GM19463 (cell line): ENCODE data around the gene PDZK1.
"Not testable (repeated sequence)": the region's sequence is repeated elsewhere in the genome, so short reads cannot be mapped to it uniquely, and the experiment has no call there.

Experiments
- ATAC-seq: cut with Tn5 transposase; IDR thresholded peaks from one replicate; pipeline ENCODE4 v1.9.1; 2021; ENCODE audit warnings: mild to moderate bottlenecking, moderate library complexity; ENCODE audit not compliant: unreplicated experiment

PDZK1 gene

DNA sequence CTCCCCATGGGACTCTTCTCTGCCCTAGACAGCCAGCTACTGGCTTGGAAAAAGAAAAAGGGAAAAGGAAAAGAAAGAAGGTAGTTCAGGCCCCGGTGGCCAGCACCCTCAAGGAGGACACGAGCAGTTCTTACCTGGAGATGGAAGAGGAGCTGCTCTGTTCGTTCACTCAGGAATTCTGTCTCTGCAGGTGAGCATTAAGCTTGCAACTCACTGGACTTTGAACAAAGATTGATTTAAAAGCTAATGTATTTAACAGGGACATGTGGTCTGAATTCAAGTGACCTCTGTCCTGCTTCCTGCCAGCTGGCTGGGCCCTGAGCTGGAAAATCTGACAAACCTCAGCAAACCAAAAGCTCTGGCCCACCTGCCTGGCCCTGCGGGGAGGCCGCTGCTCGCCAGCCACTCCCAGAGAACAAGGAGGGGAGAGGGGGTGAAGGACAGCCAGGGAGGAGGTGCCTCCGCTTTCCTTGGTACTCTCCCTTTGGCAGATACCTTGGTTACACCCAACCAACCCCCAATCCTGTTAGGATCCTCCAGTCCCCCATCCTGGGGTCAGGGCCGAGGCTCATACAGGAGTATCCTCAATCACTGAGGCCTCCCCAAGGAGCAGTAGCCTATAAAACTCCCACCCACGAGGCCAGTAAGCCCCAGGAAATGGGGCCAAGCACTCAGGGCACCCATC lies at the start of gene PDZK1:
Gene PDZK1 (minus strand): TSS at position 186 of the 685 bp plus-strand sequence. CDS start 19,347 bp downstream, outside the sequence.
- ATAC-seq, result no peak

DNA sequence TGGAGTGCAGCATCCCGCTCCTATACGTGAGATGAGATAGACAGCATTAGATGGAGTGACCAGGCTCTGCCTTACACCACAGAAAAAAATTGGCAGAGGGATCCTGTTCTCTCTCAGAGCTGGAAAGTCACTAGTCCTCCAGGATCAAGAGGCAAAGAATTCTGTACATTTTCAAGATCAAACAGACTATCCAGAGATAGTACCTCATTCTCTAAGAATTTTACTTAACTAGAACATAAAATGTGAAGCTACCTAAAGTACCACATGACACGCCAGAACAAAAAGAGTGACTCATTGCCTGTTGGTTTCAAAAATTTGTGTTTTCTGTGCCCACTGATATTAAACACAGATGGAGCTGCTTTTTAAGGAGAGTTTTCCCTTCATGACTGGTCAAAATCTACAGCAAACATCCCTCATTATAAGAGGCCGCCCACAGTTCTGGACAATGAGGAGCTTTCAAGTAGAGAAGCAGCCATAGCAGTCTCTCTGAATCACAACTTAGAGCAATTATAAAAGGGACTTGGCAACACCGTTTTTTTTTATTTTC lies 44.4 kb upstream of the PDZK1 start:
- no peak for ATAC-seq

DNA sequence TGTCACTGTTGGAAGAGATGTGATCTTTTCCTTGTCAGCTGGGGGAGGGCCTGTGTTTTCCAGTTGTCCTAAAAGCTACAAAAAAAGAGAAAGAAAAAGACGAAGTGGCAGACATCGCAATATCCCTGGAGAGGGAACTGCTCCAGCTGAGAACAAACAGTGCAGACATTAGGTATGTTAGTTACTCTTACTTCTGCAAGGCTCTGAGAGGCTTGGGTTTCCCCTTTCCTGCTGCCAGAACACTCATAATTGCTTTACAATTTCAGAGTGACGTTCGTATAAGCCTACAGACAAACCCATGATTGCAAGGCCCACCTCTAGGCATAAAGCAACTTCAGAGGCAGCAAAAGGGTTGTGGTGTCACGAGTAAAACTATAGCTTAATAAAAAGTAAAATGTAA lies 43.3 kb upstream of the PDZK1 start:
- ATAC-seq, result no peak

DNA sequence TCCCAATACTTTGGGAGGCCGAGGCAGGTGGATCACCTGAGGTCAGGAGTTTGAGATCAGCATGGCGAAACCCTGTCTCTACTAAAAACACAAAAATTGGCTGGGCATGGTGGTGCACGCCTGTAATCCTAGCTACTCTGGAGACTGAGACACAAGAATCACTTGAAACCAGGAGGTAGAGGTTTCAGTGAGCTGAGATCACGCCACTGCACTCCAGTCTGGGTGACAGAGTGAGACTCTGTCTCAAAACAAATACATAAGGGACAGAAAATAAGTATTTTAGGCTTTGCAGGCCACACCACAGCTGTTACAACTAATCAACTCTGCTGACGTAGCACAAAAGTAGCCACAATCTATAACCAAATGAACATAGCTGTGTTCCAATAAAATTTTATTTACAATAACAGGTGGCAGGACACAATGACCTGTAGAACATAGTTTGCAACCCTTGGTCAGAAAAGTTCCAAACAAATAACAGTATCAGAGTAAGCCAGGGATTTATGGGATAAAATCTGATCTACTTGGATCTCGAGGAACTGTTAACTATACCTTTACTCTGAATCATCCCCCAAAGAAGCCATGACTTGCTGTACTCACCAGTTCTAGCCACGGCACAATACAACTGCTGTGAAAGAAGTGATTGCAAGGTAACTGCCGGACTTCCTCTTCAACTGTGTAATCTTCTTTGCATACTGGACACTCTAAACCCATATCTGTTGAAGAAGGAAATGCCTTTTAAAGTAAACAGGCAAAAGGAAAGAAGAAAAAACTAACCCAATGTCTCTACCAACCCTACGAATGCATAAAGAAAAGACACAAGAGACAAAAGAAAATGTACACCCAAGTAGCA lies 40.5 kb upstream of the PDZK1 start:
- ATAC-seq, result no peak

DNA sequence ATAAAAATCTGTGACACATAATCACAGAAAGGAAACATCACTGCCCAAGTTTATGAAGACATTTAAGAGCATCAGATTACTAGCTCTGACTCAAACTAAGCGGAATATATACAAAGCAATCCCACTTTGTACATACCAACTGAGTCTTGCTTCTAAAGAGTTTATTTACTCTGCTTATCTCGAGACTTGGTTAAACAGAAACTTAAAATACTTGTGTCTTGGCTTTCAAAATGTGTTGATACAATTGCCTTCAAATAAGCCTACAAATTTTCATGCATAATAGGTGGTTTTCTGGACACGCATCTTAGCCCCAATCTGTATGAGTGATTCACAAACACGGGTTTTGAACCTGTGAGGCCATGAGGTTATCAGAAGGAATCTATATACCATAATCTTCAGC lies 33.1 kb upstream of the PDZK1 start:
- no peak for ATAC-seq

DNA sequence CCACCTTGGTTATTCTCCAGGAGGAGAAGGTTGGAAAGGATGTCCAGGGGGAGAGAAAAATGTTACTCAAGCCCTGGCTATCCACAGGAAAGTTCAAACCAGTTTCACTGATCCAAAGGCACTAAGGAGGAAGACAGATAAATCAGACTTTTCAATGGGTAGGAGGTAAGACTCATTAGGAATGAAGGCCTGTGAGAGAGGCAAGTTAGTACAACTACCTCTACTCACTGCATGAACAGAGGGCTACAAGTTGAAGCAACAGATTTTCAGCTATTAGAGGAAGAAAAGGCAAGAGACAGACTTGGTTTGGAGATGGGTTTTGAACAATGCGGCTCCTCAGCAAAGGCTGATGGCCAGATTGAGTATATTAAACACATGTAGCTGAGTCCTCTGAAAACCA lies 29.0 kb upstream of the PDZK1 start:
- ATAC-seq, result no peak

DNA sequence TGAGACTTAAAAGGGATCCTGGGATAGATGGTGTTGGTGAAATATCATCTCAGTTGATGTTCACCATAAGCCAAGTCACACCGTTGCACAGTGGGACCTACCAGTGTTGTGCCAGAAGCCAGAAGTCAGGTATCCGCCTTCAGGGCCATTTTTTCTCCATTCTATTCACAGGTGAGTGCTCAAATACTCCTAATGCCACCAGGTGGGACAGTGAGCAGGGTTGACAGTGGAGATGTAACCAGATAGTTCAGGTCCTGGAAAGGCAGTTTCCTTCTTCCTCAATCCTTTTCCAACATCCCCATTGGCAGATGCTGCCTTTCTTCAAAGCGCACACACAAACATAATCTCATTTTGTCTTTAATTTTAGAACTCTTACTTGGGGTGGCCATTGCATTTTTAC lies 23.7 kb upstream of the PDZK1 start:
- ATAC-seq, result no peak

DNA sequence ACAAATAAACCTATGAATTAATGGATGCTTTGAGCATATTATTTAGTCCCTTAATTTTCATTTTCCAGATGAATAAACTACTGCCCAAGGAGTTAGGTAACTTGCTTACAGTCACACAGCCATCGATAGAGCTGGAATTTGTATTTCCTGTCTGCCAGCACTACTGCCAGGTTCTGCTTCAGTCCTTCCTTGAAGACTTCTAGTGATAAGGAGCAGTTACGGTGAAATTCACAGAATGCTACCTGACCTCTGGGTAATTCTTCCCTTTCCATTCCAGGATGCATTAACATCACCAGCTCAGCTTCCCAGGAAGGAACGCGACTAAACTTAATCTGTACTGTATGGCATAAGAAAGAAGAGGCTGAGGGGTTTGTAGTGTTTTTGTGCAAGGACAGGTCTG lies 23.3 kb upstream of the PDZK1 start:
- ATAC-seq, result no peak

DNA sequence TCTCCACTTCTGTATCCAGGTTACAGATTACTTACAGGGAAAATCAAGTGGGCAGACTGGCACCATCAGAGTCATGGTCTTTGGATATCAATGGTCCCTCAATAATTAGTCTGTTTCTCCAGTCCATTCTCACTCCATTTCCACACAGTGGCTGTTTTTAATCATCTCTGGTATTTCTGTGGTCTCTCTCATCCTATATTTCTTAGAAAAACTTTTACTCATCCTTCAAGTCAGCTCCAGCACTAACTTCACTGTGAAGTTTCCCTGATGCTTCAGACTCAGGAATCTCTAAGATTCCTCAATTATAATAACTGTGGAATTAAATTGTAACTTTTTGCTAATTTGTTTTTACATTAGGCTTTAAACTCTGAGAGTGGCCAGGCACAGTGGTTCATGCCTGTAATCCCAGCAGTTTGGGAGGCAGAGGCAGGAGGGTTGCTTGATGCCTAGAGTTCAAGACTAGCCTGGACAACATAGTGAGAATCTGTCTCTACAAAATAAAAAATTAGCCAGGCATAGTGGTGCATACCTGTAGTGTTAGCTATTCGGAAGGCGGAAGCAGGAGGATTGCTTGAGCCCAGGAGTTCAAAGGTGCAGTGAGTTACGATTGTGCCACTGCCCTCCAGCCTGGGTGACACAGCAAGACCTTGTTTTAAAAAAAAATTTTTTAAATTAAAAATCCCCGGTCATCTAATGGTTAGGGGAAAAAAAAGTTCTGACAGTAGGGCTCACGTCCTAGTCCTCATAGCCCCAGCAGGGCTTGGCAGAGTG lies 22.7 kb upstream of the PDZK1 start:
- ATAC-seq, result no peak

DNA sequence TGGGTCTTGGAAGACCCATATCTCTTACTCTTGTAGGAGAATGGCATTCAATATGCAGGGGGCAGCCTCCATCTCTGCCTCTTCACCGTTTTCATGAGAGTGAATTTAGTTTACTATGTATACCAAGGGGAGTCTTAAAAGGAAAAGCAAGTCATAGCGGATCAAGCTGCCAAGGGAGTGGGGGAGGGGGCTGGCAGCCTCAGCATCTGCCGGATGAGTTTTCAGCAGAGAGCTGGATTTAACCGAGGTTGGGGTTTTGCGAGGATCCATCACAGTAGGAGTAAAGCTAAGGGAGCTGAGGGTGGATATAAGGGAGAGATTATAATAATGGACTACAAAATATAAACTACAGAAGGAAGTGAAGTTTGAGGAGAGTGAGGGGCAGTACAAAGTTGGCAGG lies 22.0 kb upstream of the PDZK1 start:
- no peak for ATAC-seq

DNA sequence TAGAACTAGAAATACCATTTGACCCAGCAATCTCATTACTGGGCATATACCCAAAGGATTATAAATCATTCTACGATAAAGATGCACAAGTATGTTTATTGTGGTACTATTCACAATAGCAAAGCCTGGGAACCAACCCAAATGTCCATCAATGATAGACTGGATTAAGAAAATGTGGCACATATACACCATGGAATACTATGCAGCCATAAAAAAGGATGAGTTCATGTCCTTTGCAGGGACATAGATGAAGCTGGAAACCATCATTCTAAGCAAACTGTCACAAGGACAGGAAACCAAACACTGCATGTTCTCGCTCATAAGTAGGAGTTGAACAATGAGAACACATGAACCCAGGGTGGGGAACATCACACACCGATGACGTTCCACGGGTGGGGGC lies 19.0 kb upstream of the PDZK1 start:
- not testable (repeated sequence) for ATAC-seq

DNA sequence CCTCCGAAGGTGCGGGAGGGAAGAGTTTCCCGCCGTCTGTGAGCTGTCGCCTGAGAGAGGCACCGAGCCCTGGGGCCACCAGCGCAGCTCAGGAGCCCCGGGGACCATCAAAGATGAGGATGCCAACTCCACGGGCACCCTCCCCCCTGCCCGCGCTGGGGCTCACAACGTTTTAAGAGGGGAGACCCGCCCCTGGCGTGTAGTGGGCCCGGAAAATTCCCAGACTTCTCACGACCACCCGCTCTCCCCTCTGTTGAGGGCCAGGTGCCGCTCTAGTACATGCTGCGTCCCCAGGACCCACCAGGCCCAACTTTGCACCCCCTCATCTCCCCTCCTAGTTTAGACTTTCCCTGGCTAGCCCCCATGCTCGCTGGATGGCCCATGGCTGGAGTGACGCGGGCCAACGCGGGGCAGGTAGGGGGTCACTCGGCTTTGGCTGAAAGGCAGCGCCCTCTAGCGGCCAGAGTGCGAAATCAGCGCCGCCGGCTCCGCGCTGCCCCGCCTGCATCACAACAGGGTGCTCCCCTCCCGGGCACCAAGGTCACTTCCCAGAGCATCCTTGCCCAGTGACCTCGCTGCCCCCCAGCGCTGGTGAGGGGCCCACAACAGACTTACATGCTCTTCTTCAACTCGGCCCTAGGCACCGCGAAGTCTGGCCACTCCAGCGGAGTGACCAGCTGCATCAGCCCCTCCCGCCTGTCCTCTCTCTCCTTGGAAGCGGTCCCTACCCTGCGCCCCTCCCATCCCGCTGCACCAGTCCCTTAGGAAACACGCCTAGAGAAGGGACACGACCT lies 13.9 kb upstream of the PDZK1 start:
- ATAC-seq, result peak; percentile 57

DNA sequence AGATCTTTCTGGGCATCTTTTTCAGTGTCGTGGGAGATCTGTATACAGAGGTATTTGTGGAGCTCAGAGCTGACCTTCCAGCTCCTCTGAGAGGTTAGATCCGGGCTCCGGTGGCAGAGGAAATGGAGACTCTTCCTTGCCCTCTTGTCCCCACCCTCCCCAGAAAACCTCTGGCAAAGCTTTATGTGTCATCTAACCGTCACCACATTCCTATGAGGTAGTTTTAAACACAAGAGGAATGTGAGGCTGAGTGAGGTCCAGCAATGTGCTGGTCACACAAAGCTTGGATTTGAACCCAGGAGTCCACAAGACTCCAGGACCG lies 13.3 kb upstream of the PDZK1 start:
- no peak for ATAC-seq

DNA sequence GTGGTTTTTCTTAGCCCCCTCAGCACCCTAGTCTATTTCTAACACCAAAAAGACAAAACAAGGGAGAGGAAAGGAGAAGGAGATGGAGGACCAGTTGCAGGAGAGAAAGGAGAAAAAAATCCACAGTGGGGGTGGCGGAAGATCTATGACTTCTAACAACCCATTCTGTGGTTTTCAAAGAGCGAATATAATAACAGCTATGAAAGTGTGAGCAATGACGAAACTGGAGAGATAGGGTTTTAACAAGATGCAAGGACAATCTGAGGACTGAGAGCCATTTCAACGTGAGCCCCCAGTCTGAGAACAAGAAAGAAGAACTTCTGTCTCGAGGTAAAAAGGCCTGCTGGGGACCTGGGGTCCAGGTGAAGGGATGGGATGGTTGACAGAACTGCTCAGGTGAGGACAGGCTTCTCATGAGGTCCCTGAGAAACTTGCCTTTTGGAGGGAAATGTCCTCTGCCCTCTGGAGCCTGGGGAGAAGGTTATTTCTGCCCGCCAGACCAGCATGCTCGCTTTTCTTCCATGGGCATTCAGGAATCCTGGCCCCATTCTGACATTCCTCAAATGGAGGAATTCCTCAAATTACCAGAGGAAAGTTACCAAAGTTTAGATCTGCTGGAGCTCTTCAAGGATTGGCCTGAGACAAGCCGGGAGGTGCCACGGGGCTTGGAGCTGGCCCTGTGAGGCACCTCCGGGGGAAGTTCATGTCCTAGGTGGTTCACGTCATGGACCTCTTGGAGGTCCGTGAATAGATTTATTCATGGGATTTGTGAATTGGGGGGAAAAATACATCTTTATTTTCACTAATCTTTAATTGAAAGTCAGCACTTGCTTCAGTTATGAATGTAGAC lies 12.3 kb upstream of the PDZK1 start, which contains the start of gene CD160:
Gene CD160 (plus strand): TSS at position 270 of the 850 bp plus-strand sequence. CDS start 8,829 bp downstream, outside the sequence.
- no peak for ATAC-seq

DNA sequence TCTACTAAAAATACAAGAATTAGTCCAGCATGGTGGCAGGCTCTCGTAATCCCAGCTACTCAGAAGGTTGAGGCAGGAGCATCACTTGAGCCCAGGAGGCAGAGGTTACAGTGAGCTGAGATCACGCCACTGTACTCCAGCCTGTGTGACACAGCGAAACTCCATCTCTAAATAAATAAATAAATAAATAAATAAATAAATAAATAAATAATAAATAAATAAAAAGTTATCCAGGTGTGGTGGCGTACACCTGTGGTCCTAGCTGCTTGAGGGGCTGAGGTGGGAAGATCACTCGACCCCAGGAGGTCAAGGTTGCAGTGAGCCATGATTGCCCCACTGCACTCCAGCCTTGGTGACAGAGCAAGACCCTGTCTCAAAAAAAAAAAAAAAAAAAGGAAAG lies 11.3 kb upstream of the PDZK1 start:
- not testable (repeated sequence) for ATAC-seq

DNA sequence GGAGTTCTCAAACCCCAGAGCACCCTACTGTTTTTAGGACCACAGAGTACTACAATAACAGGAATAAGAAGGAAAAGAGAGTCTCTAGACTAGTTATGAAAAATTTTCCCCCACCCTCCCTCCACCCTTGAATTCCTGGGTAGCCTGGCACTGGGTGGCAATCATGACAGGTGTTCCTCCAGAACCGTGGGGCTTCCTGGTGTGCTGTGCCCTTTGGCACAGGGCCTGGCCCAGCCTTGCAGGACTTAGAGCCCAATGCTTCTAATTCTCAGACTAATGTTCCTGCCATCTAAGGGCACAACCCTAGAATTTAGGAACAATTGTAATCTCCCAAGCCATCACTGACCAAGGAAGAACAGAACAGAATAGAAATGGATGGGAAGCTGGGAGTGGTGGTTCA lies 10.7 kb upstream of the PDZK1 start:
- no peak for ATAC-seq

DNA sequence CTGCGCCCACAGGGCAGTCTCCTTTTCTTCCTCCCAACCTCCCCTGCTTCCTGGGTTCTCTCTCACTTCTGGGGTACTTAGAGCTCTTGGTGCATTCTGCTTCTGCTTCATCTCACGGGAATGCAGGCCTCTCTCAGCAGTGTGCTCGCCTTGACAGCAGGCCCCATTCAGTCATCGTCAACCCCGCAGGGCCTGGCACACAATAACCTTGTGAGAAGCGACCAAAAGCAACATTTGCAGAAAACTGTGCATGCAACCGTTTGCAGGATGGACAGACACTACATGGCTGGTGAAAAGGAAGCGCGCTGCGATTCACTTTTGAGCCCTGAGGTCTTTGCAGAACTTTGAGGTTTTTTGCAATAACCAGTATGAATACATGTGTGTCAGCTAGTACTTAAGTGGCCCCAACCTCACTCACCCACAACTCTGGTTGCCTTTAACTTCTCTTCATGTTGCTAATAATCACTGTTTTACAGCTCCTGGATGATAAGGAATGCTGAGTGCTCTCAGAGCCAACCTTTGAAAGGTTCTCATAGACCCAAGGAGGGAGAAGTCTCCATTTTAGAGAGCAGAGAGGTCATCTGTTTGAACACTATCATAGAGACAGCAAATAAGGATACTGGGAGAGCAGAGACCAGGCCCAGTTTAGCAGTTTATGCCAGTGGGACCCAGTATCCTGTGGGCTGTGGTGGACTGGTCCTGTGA lies 9.6 kb upstream of the PDZK1 start:
- no peak for ATAC-seq

DNA sequence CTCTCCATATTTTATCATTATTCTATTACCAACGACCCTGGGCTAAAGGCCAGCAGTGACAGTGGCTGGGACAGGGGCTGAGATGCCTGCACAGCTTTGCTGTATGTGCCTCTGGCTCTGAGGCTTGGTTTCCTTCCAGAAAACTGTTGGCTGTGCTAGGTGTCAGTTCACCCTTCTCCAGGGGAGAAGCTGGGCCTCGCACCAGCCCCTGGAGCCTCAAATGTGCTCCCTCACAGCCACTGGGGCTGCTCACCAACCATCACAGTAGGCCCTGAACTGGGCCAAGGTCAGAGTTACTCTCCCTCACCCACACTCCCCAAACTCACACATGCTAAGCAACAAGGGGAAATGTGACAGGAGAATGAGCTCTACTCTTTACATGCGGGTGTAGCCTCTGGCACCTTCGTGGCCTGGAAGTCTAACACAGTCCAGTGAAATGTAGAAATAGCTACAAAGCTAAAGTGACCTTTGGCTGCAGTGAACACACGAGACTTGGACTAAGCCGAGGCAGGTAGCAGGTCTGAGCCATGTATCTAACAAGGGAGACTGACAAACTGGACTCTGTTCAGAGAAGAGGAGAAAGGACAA lies 7.5 kb upstream of the PDZK1 start:
- no peak for ATAC-seq

DNA sequence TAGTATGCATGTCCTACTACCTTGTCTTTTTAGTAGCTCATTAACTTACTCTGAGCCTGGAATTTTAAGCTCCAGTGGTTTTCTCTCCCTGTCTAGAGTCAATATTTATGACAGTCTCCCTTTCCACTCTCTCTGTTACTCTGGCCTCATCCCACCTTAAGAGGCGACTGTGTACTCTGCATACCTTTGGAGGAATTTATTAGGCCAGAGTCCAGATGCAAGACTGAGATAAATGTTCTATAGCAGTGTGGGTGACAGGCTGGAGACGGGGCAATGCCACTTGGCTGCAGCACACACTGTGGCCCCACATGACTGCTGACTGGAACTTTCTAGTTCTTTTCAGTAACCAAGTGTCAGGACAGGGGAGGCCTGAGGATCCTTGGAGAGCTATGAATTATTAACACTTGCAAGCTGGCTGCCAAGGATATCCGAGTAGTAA lies 4.1 kb upstream of the PDZK1 start:
- ATAC-seq, result no peak
